Immature natural killer cell (primary cell): Measurements from ENCODE around the gene TLK1. TPM values are rescaled to one million over a fixed set of nuclear protein-coding genes. Genes with fewer than 3 reads are reported as not detected.
A peak's percentile ranks its signal among the peaks of the same experiment; 100 is the strongest.

ENCODE experiments used
- DNase-seq, 3 donors: peaks; one replicate each; pipeline ENCODE4 v3.0.0; 2022; ENCODE audit warnings: mixed read lengths in 1 of 3
- H3K27ac Mint-ChIP-seq, 6 donors: one replicate each; pipeline ENCODE4 v1.8.0; 2020; ENCODE audit warnings: mixed read lengths in 6 of 6, mild to moderate bottlenecking in 5 of 6, inconsistent platforms in 4 of 6, moderate library complexity in 3 of 6
- H3K27me3 Mint-ChIP-seq, 3 donors: one replicate each; pipeline ENCODE4 v1.8.0; 2020 to 2021; ENCODE audit warnings: low read depth in 3 of 3, mild to moderate bottlenecking in 3 of 3, mixed read lengths in 3 of 3, moderate library complexity in 3 of 3, inconsistent platforms in 1 of 3
- H3K36me3 Mint-ChIP-seq, 3 donors: one replicate each; pipeline ENCODE4 v1.8.0; 2020; ENCODE audit warnings: mixed read lengths in 3 of 3, inconsistent platforms in 2 of 3, mild to moderate bottlenecking in 2 of 3
- H3K4me1 Mint-ChIP-seq, 2 donors: one replicate each; pipeline ENCODE4 v1.8.0; 2020; ENCODE audit warnings: inconsistent platforms in 2 of 2, mild to moderate bottlenecking in 2 of 2, mixed read lengths in 2 of 2, moderate library complexity in 1 of 2
- H3K4me3 Mint-ChIP-seq, 5 donors: one replicate each; pipeline ENCODE4 v1.8.0; 2020; ENCODE audit warnings: mild to moderate bottlenecking in 5 of 5, mixed read lengths in 5 of 5, inconsistent platforms in 3 of 5, moderate library complexity in 3 of 5
- H3K9me3 Mint-ChIP-seq, 6 donors: one replicate each; pipeline ENCODE4 v1.8.0; 2020; ENCODE audit warnings: mild to moderate bottlenecking in 6 of 6, mixed read lengths in 6 of 6, inconsistent platforms in 4 of 6, moderate library complexity in 3 of 6
- polyA plus RNA-seq, 3 donors: library from polyadenylated mRNA; unstranded; fragments of 300-500 nt; fragmentation: Illumina TruSeq; gene quantifications; one replicate each; pipeline ENCODE4 v1.2.3, GENCODE V29; 2021

Gene TLK1
- polyA plus RNA-seq, 3 donors from 2014 or later = 6.9 to 53.1 (median 26.2) TPM

DNA sequence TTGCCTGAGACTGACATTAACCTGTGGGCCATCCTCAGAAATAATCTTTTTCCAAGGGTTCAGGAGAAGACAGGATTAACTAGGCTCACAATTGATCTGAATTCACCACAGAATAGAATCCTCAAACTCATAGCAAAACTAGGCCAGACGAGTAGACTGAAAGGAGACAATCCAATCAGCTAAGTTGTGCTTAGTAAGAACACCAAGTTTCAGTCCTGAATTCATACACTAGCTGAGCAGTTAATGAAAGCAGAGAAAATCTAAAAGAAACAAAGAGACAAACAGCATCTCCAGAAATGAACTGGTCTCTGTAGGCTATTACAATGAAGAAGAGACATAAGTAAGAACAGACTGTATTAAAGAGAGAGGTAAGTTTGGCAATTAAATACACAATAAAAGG lies 142.2 kb downstream of the TLK1 start:
- no peak for DNase-seq
- Mint-ChIP-seq H3K4me1 (peaks cover 3 to 9% of the 10 kb centered on the region in 2 donors), H3K27ac (peak overlapping the region in 1 of 6 donors; percentile 34), H3K4me3 (no peak overlapping the region), H3K36me3 (peaks cover 14 to 28% (median 23%) of the 10 kb centered on the region in 3 donors), H3K27me3 (no peaks in the 10 kb centered on the region), H3K9me3 (no peaks in the 10 kb centered on the region)

DNA sequence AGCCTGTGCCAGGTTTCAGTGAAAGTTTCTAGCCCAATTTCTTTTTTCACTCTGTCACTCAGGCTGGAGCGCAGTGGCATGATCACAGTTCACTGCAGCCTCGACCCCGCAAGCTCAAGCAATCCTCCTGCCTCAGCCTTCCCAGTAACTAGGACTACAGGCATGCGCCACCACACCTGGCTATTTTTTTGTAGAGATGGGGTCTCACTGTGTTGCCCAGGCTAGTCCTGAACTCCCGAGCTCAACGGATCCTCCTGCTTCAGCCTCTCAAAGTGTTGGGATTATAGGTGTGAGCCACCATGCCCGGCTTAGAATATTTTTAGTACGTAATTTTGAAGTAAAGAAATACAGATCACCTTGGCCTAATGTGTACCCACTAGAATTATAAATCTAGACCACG lies 144.6 kb downstream of the TLK1 start:
- Mint-ChIP-seq H3K4me1 (peaks cover 2 to 7% of the 10 kb centered on the region in 2 donors), H3K27me3 (no peaks in the 10 kb centered on the region), H3K9me3 (no peaks in the 10 kb centered on the region), H3K36me3 (peaks cover 16 to 22% (median 17%) of the 10 kb centered on the region in 3 donors), H3K27ac (no peak overlapping the region), H3K4me3 (no peak overlapping the region)
- DNase-seq = no peak

DNA sequence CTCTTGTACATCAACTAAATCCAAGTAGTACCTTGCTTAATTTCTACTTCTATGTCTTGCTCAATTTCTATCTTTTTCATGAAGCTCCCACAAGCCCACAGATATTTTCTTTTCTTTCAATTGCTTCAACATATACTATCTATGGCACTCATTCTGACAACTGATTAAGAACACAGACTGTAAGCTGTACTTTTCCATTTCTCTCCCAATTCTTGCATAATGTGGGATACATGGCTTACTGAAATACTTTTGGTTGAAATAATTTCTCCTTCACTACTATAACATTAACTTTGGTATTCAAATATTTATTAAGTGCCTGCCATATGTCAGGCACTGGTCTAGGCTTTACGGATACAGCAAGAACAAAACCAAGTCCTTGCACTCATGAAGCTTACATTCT lies 146.8 kb downstream of the TLK1 start:
- H3K4me3 Mint-ChIP-seq = no peak overlapping the region
- no peak for DNase-seq
- no peaks in the 10 kb centered on the region for H3K9me3 Mint-ChIP-seq
- peaks cover 16 to 24% (median 22%) of the 10 kb centered on the region in 3 donors for H3K36me3 Mint-ChIP-seq
- H3K27ac Mint-ChIP-seq = no peak overlapping the region
- no peaks in the 10 kb centered on the region for H3K27me3 Mint-ChIP-seq
- H3K4me1 Mint-ChIP-seq = peaks cover 0 to 2% of the 10 kb centered on the region in 2 donors

DNA sequence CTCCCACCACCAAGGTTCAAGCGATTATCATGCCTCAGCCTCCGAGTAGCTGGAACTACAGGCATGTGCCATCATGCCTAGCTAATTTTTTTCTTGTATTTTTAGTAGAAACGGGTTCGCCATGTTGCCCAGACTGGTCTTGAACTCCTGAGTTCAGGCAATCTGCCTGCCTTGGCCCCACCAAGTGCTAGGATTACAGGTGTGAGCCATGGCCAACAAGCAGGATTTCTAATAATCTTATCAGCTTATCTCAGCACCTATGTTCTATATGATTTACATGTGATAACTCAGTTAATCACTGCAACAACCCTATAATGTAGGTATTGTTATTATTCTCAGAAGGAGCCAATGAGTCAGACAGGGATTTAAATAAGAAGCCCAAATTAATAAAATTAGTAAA lies 151.3 kb downstream of the TLK1 start:
- peaks cover 19 to 40% (median 28%) of the 10 kb centered on the region in 3 donors for H3K36me3 Mint-ChIP-seq
- no peak overlapping the region for H3K4me3 Mint-ChIP-seq
- H3K9me3 Mint-ChIP-seq = no peaks in the 10 kb centered on the region
- H3K27ac Mint-ChIP-seq = no peak overlapping the region
- H3K4me1 Mint-ChIP-seq = peaks cover 0 to 1% of the 10 kb centered on the region in 2 donors
- H3K27me3 Mint-ChIP-seq = no peaks in the 10 kb centered on the region
- DNase-seq = no peak

DNA sequence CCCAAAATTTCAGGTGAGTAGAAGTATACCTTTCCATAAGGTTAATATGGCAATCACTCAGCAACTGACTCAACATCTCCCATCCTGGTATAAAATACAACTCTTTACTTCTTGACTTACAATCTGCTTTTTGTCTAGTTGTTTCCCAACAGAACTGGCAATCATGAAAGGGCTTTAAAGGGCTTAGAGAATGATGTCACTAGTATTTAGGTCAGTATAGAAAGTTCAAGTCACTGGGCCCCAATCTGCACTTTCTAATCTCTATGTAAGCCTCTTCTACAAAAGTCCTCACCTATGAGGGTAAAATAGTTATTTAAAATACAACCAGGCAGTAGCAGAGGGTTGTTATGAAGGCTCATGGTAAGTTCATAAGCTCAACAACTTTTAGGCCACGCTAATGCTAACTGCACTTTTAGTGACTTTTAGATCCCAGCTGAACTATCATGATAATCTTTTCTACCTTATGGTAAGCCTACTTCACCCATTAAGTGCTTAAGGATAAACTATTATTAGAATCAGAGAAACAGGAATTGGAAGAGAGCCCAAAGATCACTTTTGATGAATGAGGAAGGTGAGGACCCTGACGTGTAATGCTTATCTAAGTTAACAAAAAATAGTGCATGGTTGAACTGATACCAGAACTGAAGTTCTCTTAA lies 152.0 kb downstream of the TLK1 start:
- no peaks in the 10 kb centered on the region for H3K4me1 Mint-ChIP-seq
- H3K27me3 Mint-ChIP-seq = no peaks in the 10 kb centered on the region
- peaks cover 16 to 35% (median 26%) of the 10 kb centered on the region in 3 donors for H3K36me3 Mint-ChIP-seq
- H3K9me3 Mint-ChIP-seq = no peaks in the 10 kb centered on the region
- no peak for DNase-seq
- H3K27ac Mint-ChIP-seq = peak overlapping the region in 4 of 6 donors; percentile 2 to 31 (median 20)
- no peak overlapping the region for H3K4me3 Mint-ChIP-seq

DNA sequence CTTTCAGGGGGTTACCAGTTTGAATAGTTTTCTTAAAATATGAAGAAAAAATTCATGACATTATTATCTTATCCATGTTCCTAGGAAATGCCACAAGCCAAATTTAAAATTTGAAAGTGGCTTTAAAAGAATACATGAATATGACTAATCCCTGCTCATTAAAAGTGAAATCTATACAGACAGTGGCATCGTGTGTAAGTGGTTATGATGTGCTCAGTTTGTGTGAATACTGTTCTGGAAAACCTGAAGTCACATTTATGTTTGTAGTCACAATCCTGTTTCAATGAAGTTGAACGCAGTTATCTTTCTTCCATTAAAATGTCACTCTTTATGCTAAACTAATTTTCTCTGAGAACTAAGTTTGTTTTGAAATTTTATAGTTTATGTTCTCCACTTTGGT lies 155.9 kb downstream of the TLK1 start:
- no peaks in the 10 kb centered on the region for H3K9me3 Mint-ChIP-seq
- no peak overlapping the region for H3K27ac Mint-ChIP-seq
- peaks cover 6 to 40% (median 21%) of the 10 kb centered on the region in 3 donors for H3K36me3 Mint-ChIP-seq
- no peak overlapping the region for H3K4me3 Mint-ChIP-seq
- no peaks in the 10 kb centered on the region for H3K4me1 Mint-ChIP-seq
- H3K27me3 Mint-ChIP-seq = no peaks in the 10 kb centered on the region
- no peak for DNase-seq

DNA sequence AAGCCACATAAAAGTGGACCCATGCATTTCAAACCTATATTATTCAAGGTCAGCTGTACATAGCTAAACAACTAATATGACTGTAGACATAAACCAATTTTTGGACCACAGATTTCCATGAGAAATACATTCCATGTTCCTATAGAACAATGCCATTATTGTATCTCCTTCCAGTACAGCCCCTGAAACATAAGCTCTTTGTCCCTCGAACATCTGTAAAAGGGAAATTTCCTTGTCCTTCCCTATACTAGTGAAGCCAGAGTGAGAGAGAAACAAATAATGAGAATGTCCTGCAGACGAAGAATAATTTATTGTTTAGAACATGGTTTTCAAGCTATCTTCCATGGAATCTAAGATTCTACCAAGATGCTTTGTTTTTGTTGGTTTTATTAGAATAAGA lies 156.3 kb downstream of the TLK1 start:
- H3K9me3 Mint-ChIP-seq = no peaks in the 10 kb centered on the region
- no peak overlapping the region for H3K4me3 Mint-ChIP-seq
- DNase-seq = no peak
- H3K4me1 Mint-ChIP-seq = no peaks in the 10 kb centered on the region
- no peak overlapping the region for H3K27ac Mint-ChIP-seq
- peaks cover 8 to 41% (median 21%) of the 10 kb centered on the region in 3 donors for H3K36me3 Mint-ChIP-seq
- no peaks in the 10 kb centered on the region for H3K27me3 Mint-ChIP-seq

DNA sequence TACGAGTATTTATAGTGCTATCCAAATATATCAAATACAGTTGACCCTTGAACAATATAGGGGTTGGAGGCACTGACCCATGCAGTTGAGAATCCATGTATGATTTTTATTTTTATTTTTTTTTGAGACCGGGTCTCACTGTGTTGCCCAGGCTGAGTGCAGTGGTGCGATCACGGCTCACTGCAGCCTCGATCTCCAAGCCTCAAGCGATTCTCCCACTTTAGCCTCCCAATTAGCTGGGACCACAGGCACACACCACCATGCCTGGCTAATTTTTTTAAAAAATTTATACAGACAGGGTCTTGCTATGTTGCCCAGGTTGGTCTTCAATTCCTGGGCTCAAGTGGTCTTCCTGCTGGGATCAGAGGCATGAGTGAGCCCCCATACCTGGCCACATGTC lies 161.0 kb downstream of the TLK1 start:
- no peaks in the 10 kb centered on the region for H3K4me1 Mint-ChIP-seq
- DNase-seq = no peak
- no peaks in the 10 kb centered on the region for H3K9me3 Mint-ChIP-seq
- no peak overlapping the region for H3K4me3 Mint-ChIP-seq
- no peak overlapping the region for H3K27ac Mint-ChIP-seq
- peaks cover 4 to 37% (median 12%) of the 10 kb centered on the region in 3 donors for H3K36me3 Mint-ChIP-seq
- H3K27me3 Mint-ChIP-seq = peaks cover 0 to 1% (median 0%) of the 10 kb centered on the region in 3 donors

DNA sequence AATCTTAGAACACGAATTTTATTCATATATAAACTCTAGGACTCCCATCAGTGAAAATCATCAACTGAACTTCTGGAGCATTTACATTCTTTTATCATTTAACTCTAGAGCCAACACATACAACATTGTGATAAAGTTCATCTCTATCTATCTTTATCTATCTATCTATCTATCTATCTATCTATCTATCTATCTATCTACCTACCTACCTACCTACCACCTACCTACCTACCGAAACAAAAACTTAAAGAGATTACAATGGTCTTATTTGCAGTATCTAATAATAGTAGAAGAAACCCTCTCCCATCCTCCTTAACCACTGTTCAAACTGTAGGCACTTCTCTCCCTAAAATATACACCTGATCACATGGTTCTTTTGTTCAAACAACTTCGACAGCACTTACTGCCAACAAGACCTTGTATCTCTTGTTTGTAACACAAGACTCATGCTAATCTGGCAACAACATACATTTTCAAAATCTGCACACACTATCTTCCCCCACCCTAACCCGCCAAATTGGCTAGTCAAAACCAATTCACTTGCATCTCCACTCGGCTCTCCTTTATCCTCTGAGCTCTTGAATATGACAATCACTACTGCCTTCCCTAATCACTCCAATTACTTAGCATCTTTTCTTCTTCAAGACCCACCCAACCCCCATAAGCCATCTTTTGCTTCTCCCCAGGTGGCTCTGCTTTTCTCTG lies 162.6 kb downstream of the TLK1 start:
- Mint-ChIP-seq H3K9me3 (no peaks in the 10 kb centered on the region), H3K4me3 (no peak overlapping the region), H3K4me1 (no peaks in the 10 kb centered on the region), H3K27ac (no peak overlapping the region), H3K36me3 (peaks cover 12 to 36% (median 16%) of the 10 kb centered on the region in 3 donors), H3K27me3 (peaks cover 0 to 1% (median 0%) of the 10 kb centered on the region in 3 donors)
- DNase-seq = no peak

DNA sequence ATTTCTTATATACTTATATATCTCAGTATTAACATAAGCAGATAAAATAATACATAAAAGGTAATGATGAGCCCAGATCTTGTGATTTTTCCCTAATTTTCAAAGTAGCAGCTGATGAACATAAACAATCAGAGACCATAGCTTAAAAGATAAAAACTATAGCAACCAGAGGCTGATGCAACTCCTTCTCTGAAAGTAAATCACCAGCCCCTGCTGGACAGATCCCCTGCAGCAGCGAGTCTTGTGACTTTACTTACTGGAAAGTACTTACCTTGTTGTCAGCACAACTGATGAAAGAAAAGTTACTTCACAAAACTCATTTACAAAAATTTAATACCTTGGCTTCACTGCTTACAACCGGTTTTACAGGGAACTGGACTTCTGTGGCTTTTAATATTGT lies 164.4 kb downstream of the TLK1 start:
- Mint-ChIP-seq H3K4me1 (no peaks in the 10 kb centered on the region), H3K27me3 (peaks cover 0 to 1% (median 0%) of the 10 kb centered on the region in 3 donors), H3K9me3 (no peaks in the 10 kb centered on the region), H3K4me3 (no peak overlapping the region), H3K36me3 (peaks cover 22 to 43% (median 26%) of the 10 kb centered on the region in 3 donors), H3K27ac (no peak overlapping the region)
- DNase-seq = no peak

DNA sequence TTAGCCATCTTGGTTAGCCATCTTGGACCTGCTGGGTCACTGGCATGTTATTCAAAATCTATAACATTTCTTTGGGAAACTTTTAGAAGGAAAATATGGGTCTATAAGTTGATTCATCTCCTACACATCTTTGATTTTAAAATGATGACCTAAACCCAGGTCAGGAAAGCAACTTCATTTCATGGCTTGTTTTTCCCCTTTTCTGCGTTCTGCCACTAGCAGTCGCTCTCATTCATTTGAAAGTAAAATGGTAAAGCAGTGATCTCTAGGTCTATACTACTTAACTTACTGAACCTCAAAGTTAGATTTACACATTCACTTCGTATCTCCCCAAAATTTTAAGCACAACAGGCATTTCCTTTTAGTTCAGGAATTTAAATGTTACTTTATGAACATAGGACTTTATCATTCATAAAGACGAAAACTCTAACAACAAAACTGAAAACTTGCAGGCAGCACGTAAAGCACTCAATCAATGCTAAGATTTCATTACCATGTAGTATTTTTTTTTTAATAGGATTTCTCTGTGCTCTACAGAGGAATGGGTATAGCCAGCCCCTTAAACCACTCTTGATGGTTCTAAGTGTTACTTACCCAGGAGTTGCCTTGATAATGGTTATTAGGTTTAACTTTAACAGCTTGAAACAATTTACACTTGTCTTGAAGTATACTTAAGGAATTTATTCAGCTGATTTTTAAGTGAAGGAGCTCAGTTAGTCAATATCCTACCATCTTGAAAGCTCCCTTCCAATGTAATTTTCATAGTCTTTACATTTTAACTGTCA lies 169.1 kb downstream of the TLK1 start:
- no peak for DNase-seq
- H3K9me3 Mint-ChIP-seq = no peaks in the 10 kb centered on the region
- no peak overlapping the region for H3K27ac Mint-ChIP-seq
- peaks cover 0 to 1% (median 0%) of the 10 kb centered on the region in 3 donors for H3K27me3 Mint-ChIP-seq
- no peak overlapping the region for H3K4me3 Mint-ChIP-seq
- H3K36me3 Mint-ChIP-seq = peaks cover 18 to 22% (median 21%) of the 10 kb centered on the region in 3 donors
- H3K4me1 Mint-ChIP-seq = no peaks in the 10 kb centered on the region

DNA sequence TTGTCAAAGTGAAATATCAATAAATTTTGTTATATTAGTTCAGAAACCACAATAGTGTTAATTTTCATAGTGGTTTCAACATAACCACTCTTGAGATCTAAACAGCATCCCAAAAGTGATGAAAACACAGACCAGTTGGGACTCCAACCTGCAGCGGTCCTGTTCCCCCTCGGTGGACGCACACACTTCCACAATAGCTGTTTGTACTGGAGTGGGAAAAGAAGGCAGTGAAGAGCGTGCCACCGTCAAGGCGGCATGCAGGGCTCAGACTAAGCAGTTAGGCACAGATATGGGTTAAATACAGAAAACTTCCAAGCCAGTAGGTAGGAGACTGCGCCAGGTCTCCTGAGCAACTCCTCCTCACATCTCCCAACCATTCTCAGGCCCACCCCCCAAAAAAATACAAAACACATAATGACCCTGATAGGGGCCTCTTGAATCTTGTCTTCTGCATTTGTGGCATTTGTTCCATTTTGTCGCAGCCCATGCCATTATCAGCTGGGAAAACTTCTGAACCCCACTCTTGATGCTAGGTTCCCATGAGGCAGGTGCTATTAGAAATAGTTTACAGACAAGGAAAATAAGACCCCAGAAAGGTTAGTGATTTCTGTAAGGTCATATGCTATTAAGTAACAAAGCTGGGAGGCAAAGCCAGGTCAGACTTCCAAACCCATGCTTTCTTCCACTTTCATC lies 174.0 kb downstream of the TLK1 start:
- Mint-ChIP-seq H3K27ac (peak overlapping the region in 1 of 6 donors; percentile 21), H3K9me3 (no peaks in the 10 kb centered on the region), H3K27me3 (peaks cover 0 to 2% (median 2%) of the 10 kb centered on the region in 3 donors)

DNA sequence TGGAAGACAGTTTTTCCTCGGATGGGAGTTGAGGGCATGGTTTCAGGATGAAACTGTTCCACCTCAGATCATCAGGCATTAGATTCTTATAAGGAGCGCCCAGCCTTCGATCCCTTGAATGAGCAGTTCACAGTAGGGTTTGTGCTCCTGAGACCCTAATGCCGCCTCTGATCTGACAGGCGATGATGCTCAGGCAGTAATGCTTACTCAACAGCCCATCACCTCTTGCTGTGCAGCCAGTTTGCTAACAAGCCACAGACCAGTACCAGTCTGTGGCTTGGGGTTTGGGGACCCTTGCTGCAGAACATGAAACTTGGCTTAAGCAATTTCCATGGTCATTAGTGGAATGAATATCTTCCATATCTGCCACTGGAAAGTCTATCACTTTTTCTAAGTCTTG lies 175.3 kb downstream of the TLK1 start:
- Mint-ChIP-seq H3K27ac (no peak overlapping the region), H3K36me3 (no peaks in the 10 kb centered on the region), H3K4me3 (no peak overlapping the region)

More for the DNA sequence above, 174.0 kb downstream of the TLK1 start:
- no peak for DNase-seq
- Mint-ChIP-seq H3K36me3 (peaks cover 3 to 9% (median 7%) of the 10 kb centered on the region in 3 donors), H3K4me3 (no peak overlapping the region), H3K4me1 (no peaks in the 10 kb centered on the region)

More for the DNA sequence above, 175.3 kb downstream of the TLK1 start:
- Mint-ChIP-seq H3K4me1 (no peaks in the 10 kb centered on the region), H3K27me3 (peaks cover 0 to 5% (median 2%) of the 10 kb centered on the region in 3 donors), H3K9me3 (no peaks in the 10 kb centered on the region)
- no peak for DNase-seq
